RCC 7860 (cell line): ENCODE measurements around the gene C2orf42.
"Not testable (repeated sequence)": the region's sequence is repeated elsewhere in the genome, so short reads cannot be mapped to it uniquely, and the experiment has no call there.

Experiments
- DNase-seq: peaks from one replicate; pipeline ENCODE4 v3.0.0-alpha.2; 2015; ENCODE audit warnings: low spot score
- FAIRE-seq: peaks from 2 replicates; lab custom pipeline; 2012; peaks lifted over from hg19 to GRCh38; lab: Jason Lieb, UNC

Gene C2orf42

GRCh38 chr2:70133491-70134322 is 57.1 kb downstream of the C2orf42 start:
- FAIRE-seq (no peak), DNase-seq (no peak)

DNA sequence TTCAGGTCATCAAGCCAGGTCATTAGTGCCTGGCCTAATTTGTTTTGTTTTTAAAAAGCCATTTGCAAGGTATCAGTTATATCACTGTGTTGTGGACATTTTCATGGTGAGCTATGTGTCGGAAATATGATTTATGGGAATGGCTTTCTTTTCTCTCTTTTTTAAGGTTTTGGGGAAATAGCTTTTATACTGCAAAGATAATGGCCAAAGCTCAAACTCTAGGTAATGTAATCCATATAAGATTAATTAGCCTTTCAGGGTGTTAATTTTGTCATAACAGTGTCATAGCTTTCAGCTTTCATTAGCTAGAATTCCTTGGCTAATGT is 57.7 kb downstream of the C2orf42 start:
- no peak for FAIRE-seq
- DNase-seq: no peak

GRCh38 chr2:70132244-70133126 is 58.3 kb downstream of the C2orf42 start:
- DNase-seq (peak; percentile 28), FAIRE-seq (no peak)

- DNase-seq, FAIRE-seq: not testable (repeated sequence)
Measured at GRCh38 chr2:70131344-70132143, 59.3 kb downstream of the C2orf42 start.

GRCh38 chr2:70128005-70128404 is 62.8 kb downstream of the C2orf42 start:
- FAIRE-seq (no peak), DNase-seq (no peak)

DNA sequence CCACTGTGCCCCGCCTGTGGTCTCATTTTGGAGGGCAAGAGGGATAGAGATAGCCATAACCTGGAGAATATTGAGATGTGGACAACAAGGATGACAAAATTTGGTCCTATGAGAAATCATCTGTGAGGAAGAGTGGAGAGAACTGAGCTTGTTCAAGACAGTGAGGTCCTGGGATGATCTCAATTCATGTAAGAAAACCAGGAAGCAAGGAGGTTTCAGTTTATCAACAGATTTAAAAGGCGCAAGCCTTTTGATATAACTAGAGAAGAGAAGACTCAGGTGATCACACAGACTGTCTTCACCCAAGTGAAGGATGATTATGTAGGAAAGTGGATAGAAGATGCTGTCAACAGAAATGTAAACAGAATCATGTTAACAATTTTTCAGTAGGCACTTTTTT is 64.4 kb downstream of the C2orf42 start:
- no peak for DNase-seq
- no peak for FAIRE-seq

- FAIRE-seq (no peak), DNase-seq (no peak)
Measured at GRCh38 chr2:70125498-70125898, 65.3 kb downstream of the C2orf42 start.

DNA sequence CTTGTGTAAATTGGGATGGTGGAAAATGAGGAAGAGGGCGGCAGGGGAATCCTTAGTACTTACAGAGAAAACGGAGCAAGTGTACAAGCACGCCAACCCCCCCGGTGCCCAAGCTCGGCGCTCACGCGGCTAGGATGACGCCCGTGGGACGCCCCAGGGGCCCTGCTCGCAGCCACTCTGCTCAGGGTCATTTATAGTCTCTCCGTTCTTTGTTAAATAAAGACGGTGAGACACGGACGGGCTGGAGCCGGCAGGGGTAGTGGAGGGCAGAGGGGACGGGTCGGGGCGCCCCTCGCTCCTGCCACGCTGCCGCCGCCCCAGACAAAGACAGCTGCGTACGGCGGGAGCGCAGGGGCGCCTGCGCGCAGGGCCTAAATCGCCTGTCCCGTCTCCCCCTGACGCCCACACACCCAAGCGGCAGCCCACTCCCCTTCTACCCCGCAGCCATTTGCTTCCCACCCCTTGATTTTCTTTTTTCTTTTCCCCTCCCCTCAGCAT is 65.8 kb downstream of the C2orf42 start:
- FAIRE-seq (no peak), DNase-seq (no peak)

GRCh38 chr2:70123829-70124116 is 67.0 kb downstream of the C2orf42 start:
- FAIRE-seq: no peak

DNA sequence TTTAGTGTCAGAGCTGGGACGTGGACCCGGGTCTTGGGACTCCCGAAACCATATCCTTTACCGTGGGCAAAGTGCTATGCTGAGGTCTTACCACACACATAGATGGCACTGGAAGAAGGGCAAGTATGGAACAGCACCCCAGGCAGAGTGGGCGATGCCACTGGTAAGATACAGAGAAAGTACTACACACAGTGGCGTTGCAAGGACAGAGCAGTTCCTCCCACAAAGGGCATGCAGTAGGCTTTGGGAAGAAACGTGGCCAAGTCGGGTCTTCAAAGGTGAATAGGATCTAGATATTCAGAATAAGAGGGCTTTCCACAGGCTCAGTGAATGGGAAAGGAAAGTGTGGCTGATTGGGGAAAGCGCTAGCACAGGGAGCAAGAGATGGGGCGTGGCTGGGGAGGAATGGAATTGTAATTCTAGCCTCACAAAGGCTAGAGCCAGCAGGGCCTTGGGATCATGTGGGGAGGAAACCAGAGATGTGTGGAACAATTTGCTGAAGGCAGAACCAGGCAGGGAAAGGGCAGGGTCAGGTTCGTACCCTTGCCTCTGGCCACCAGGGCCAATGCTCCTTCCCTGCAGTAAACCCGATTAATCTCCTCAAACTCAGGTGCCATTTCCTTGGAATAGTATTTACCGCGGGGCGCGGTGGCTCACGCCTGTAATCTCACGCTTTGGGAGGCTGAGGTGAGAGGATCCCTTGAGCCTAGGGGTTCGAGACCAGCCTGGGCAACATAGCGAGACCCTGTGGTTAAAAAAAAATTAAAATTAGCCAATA is 67.6 kb downstream of the C2orf42 start:
- DNase-seq (no peak), FAIRE-seq (no peak)

More at GRCh38 chr2:70123829-70124116, 67.0 kb downstream of the C2orf42 start:
- DNase-seq: no peak

- no peak for FAIRE-seq
- no peak for DNase-seq
Measured at GRCh38 chr2:70122470-70122869, 68.3 kb downstream of the C2orf42 start.

GRCh38 chr2:70121627-70122372 is 69.0 kb downstream of the C2orf42 start:
- FAIRE-seq: no peak
- DNase-seq: no peak

GRCh38 chr2:70118798-70119454 is 71.9 kb downstream of the C2orf42 start:
- FAIRE-seq: no peak
- no peak for DNase-seq

- DNase-seq (no peak), FAIRE-seq (no peak)
Measured at GRCh38 chr2:70116936-70117552, 73.8 kb downstream of the C2orf42 start.

GRCh38 chr2:70115646-70116442 is 75.0 kb downstream of the C2orf42 start:
- DNase-seq (no peak), FAIRE-seq (no peak)

DNA sequence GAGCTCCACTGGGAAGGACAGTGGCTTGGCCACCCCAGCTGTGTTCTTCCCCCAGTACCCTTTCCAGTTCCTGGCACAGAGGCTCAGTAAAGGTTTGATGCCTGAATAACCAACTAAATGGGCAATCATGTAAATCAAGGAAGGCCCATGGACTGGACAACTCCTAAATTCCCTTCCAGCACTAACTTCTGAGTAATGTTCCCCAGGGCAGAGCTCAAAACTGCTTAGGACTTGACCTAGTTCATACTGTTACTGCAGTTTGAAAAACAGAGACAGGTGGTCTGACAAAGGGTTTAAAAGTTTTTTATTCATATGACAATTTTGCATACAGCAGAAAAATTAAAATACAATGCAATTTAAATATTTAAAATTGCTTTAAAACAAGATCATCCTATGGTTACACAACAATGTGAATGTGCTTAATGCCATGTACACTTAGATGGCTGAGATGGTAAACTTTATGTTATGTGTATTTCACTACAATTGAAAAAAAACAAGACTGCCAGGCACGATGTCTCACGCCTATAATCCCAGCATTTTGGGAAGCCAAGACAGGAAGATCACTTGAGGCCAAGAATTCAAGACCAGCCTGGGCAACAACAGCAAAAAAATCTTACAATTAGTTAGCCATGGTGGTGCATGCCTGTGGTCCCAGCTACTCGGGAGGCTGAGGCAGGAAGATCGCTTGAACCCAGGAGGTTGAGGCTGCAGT is 77.3 kb downstream of the C2orf42 start:
- no peak for FAIRE-seq
- no peak for DNase-seq
